Measurements from ENCODE around the gene RIBC2. TPM values are rescaled to one million over a fixed set of nuclear protein-coding genes. Genes with fewer than 3 reads are reported as not detected.
"Not testable (repeated sequence)": the region's sequence is repeated elsewhere in the genome, so short reads cannot be mapped to it uniquely, and the experiment has no call there.

RIBC2 gene, protein sequence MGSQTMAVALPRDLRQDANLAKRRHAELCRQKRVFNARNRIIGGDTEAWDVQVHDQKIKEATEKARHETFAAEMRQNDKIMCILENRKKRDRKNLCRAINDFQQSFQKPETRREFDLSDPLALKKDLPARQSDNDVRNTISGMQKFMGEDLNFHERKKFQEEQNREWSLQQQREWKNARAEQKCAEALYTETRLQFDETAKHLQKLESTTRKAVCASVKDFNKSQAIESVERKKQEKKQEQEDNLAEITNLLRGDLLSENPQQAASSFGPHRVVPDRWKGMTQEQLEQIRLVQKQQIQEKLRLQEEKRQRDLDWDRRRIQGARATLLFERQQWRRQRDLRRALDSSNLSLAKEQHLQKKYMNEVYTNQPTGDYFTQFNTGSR
- 0.72 and 1.1 TPM in 2 replicates for total RNA-seq (2014; rRNA removed; shearing (Covaris generic))
- 1.6 and 8.9 TPM in 2 replicates for polyA plus RNA-seq (2014; cell fraction: nucleus; rRNA removed)

DNA sequence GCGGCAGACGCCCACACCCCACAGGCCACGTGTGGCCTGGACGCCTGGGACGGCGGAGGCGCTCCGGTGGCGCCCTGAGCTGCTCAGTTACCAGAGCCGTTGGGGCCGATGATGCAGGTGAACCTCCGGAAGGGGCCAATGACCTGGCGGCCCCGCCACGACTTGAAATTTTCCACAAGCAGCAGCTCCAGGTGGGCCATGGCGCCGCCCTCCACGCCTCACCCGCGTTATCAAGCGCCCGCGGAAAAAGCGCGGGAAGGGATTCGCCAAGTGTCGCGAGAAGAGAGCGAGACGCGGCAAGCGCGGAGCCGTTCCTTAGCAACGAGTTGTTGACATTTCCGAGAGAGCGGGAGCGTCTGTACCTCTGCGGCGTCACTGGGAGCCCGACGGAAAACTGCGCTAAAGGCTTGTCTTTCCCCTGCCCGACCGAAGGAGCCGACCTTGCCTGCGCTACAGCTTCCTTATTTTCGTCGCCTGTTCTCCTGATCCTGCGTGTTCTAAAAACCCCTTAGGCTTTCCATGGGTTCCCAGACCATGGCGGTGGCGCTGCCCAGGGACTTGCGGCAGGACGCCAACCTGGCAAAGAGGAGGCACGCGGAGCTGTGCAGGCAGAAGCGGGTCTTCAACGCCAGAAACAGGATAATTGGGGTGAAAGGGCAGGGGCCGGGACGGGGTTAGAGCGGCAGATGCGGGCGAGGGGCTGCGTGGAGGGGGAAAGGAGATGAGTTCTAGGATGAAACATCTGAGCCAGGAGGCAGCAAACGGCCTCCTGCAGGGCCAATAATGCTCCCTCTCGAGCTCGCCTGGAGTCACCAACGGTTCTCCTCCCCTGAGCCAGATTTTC is at the start of gene RIBC2, which contains the start of gene SMC1B:
Gene RIBC2, plus strand, starts transcription at position 326 of the 844 bp plus-strand sequence. Its CDS starts 194 bp downstream, at position 520.
Gene SMC1B, minus strand, starts transcription at position 232 of the 844 bp plus-strand sequence. Its CDS starts 32 bp downstream, at position 200.
- DNase-seq (ENCODE audit: extremely low read depth, low read depth): peak; percentile 69

- DNase-seq (ENCODE audit: extremely low read depth, low read depth): no peak
These were observed 46.8 kb upstream of the RIBC2 start for GRCh38 chr22:45366713-45367112.

- not testable (repeated sequence) for DNase-seq (ENCODE audit: extremely low read depth, low read depth)
These were observed 39.9 kb upstream of the RIBC2 start for GRCh38 chr22:45373592-45373991.

GRCh38 chr22:45376009-45376408 is 37.5 kb upstream of the RIBC2 start:
- no peak for DNase-seq (ENCODE audit: extremely low read depth, low read depth)

- no peak for DNase-seq (ENCODE audit: extremely low read depth, low read depth)
These were observed 36.8 kb upstream of the RIBC2 start for GRCh38 chr22:45376703-45377102.

DNA sequence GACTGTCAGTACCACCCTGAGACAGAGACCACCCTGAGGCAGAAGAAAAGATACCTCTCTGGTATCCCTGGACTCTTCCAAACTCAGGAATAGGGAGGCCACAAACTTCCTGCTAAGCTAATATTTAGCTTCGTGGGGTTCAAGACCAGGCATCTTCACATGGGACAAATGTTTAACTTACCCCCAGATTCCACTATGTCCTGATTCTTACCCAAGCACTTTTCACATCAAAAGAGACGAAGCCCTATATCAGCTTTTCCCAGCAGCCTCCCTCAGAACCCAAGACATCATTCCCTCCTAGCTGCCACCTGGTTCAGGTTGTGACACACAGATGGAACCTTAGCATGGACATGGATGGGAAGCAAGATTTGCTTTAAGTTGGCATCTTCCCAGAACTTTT is 32.1 kb upstream of the RIBC2 start:
- no peak for DNase-seq (ENCODE audit: extremely low read depth, low read depth)

DNA sequence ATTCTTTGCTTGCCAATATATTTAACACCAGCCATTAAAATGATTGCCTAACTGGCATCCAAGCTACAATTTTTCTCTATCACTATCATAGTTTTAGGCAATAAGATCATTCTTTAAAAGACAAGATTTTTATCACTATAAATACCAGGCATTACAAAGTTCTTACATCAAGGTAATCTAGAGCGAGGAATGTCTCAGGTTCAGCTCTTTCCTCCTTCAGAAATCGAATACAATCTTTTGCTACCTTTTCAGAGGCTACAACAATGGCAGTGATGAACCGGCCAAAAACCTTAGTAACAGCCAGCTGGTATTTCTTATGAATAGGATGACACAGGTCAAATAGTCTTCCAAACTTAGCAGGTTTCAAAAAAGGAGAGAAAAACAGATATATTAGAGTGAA is 23.9 kb upstream of the RIBC2 start:
- DNase-seq (ENCODE audit: extremely low read depth, low read depth): no peak

- no peak for DNase-seq (ENCODE audit: extremely low read depth, low read depth)
These were observed 15.7 kb upstream of the RIBC2 start for GRCh38 chr22:45397806-45398205.

DNA sequence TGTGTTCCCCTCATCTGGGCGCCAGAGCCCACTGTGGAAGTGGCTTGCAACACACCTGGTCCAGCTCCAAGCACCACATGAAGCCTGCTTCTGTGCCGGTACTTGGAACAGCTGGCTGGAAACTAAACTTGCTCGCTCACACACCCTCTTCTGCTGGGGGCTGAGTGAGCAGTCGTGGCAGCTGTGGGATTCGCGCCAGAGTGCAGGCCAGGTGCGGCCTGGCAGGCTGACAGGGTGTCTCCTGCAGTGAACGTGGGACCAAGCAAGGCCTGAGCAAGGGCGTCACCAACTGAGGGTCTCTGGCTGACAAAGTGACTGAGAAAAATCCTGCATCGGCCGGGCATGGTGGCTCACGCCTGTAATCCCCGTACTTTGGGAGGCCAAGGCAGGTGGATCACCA is 15.3 kb upstream of the RIBC2 start:
- no peak for DNase-seq (ENCODE audit: extremely low read depth, low read depth)

DNA sequence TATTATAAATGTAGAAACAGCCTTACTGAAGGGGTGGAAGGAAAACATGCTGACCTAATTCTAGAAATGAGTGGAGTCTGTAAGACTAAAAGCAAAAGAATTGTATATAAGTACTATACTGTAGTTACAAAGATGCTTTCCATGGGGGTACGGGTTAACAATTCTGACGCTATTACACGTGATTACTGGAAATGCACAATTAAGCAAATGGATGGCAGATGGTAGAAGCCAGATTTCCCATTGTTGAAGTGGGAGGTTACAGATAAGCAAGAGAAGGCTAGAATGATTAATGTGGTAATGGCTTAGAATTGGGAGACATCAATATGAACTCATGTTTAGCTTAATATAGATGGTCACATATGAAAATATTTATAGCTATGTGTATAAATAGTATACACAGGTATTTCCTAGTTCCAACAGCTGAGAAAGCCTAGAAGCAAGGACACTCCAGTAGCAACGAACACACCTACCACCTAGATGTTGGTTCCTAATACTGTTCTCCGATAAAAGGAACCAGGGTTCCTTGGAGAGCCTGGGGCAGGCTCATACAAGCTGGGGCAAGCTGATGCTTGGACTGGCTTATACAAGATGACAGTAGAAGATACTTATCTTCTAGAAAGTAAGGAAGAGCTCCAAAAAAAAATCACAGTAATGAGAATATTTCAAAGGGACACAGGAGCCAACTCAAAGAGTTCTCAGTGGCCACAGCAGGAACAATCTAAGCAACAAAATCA is 13.6 kb upstream of the RIBC2 start:
- no peak for DNase-seq (ENCODE audit: extremely low read depth, low read depth)

GRCh38 chr22:45402466-45402985 is 11.0 kb upstream of the RIBC2 start:
- DNase-seq (ENCODE audit: extremely low read depth, low read depth): no peak

DNA sequence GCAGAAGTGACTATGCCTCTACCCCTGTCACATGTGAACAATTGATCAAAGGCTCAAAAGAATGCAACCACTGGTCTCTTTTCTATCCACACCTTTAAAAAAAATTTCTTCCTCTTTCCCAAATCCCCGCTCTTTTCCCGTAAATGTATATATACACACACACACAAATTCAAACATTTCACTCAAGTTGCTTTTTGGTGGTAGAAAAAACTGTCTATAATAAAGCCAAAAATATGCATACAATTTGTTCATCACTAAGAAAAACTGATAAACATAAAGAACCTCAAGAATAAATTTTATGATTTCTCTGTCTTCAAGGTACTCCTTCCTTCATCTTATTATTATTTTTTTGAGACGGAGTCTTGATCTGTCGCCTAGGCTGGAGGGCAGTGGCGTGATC is 5.7 kb upstream of the RIBC2 start:
- no peak for DNase-seq (ENCODE audit: extremely low read depth, low read depth)

DNA sequence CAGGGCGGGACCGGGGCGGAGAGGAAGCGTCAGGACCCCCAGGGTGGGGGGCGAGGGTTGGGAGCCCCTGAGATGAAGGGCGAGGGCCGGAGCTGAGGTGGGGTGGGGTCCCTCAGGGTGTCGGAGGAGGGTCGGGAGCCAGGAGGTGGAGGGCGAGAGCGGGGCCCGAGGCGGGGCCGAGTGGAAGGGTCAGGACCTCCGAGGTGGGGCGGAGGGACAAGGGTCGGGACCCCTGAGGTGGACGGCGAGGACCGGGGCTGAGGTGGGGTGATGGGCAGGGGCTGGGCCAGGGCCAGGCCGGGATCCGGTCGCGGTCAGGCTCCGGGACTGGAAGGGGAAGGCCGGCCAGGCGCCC is 503 bp upstream of the RIBC2 start:
- DNase-seq (ENCODE audit: extremely low read depth, low read depth): no peak

- no peak for DNase-seq (ENCODE audit: extremely low read depth, low read depth)
These were observed 4.7 kb downstream of the RIBC2 start for GRCh38 chr22:45418056-45418769.

DNA sequence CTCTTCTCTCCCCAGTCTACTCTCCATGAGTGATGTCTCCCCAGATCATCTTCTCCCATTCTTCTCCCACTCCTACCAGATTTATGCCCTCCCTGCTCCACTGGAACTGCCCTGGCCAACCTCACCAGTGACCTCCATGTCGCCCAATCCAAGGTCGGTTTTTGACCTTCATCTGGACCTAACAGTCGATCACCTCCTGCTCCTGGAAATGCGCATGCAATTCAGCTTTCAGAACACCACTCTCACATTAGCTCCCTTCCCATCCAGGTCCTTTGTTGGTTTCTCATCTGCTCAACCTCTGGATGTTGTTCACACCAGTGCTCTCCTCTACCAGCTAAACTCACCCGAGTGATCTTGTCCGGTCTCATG is 5.3 kb downstream of the RIBC2 start:
- no peak for DNase-seq (ENCODE audit: extremely low read depth, low read depth)

DNA sequence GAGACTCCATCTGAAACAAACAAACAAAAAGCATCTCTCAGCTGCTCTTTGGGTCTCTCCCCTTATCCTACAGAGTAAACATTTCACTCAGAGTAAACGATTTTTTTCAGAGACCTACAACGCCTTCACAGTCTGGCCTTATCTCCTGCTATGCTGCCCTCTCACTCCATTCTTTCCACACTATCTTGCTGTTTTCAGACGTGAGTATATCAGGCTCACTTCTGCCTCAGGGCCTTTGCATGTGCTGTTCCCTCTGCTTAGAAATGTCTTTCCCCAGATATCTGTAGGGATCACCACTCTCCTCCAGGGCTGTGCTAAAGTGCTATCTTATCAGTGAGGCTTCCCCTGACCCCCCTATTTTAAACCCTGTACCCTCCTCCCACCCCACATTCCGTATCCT is 6.5 kb downstream of the RIBC2 start:
- DNase-seq (ENCODE audit: extremely low read depth, low read depth): no peak

DNA sequence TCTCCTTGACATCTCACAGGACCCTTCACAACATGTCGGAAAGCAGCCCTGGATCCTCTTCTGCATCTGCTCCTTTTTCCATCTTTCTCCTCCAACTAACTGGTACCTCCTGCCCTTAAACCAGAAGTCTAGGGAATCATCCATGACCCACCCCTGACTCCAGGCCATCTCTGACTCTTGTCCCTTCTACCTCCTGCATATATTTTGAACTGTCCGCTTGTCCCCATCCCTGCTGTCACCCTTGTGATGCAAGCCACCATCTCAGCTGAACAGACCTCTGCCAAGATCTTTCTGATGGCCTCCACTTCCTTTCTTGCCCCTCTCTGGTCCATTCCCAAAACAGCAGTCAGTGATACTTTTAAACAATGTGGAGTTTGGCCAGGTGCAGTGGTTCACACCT is 7.0 kb downstream of the RIBC2 start:
- DNase-seq (ENCODE audit: extremely low read depth, low read depth): no peak

- no peak for DNase-seq (ENCODE audit: extremely low read depth, low read depth)
These were observed 8.0 kb downstream of the RIBC2 start for GRCh38 chr22:45421349-45422055.

DNA sequence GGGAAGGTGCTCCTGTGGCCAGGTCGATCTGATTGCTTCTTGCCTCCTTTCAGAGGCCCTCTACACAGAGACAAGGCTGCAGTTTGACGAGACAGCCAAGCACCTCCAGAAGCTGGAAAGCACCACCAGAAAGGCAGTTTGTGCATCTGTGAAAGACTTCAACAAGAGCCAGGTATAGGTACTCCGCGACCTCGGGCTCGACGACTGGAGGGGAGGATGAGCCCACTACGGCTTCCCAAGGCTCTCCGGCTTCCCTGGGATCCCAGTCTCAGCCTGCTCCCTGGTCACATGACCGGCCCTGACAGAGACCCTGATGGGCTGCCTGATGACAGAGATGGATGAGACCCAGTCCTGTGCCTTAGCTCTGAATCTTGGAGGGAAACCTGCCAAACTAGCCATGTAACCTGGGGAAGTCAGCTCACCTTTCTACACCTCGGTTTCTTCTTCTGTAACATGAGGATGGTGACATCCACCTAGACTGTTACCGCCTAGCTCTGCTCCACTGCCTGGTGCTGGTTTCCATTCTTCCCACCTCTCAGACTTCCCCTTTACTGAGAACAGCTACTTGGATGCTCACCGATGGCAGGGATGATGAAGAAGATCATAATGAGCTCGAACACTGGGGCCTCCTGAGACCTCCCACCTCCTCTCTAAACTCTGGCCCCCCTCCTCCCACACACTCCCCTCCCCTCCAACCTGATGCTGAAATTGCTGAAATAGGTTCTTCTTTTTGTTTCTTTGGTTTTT is 8.9 kb downstream of the RIBC2 start:
- no peak for DNase-seq (ENCODE audit: extremely low read depth, low read depth)

All from NCI-H460 (cell line).